ENCODE results near the gene RCC2.
"Not testable (repeated sequence)": the region's sequence is repeated elsewhere in the genome, so short reads cannot be mapped to it uniquely, and the experiment has no call there.

RCC2 gene

GRCh38 chr1:17423781-17424245 lies 15.7 kb downstream of the RCC2 start:
- DNase-seq (ENCODE audit: low read depth, low spot score), result no peak

GRCh38 chr1:17422461-17422860 lies 17.0 kb downstream of the RCC2 start:
- no peak overlapping the region for H3K27ac ChIP-seq
- no peak for DNase-seq (ENCODE audit: low read depth, low spot score)

More at GRCh38 chr1:17423781-17424245, 15.7 kb downstream of the RCC2 start:
- H3K27ac ChIP-seq, result no peak overlapping the region

GRCh38 chr1:17420391-17420918 lies 19.0 kb downstream of the RCC2 start:
- H3K27ac ChIP-seq, result no peak overlapping the region
- no peak for DNase-seq (ENCODE audit: low read depth, low spot score)

- DNase-seq (ENCODE audit: low read depth, low spot score), result no peak
- H3K27ac ChIP-seq, result no peak overlapping the region
These were observed 19.7 kb downstream of the RCC2 start for GRCh38 chr1:17419626-17420328.

GRCh38 chr1:17416389-17416788 lies 23.1 kb downstream of the RCC2 start:
- DNase-seq (ENCODE audit: low read depth, low spot score), result no peak
- H3K27ac ChIP-seq, result no peak overlapping the region

GRCh38 chr1:17414022-17414421 lies 25.5 kb downstream of the RCC2 start:
- no peak overlapping the region for H3K27ac ChIP-seq
- DNase-seq (ENCODE audit: low read depth, low spot score), result no peak

- no peak overlapping the region for H3K27ac ChIP-seq
- no peak for DNase-seq (ENCODE audit: low read depth, low spot score)
These were observed 27.2 kb downstream of the RCC2 start for GRCh38 chr1:17412093-17412870.

GRCh38 chr1:17409391-17409811 lies 30.1 kb downstream of the RCC2 start:
- no peak for DNase-seq (ENCODE audit: low read depth, low spot score)
- H3K27ac ChIP-seq, result no peak overlapping the region

GRCh38 chr1:17407786-17408514 lies 31.5 kb downstream of the RCC2 start:
- H3K27ac ChIP-seq; DNase-seq (ENCODE audit: low read depth, low spot score): not testable (repeated sequence)

GRCh38 chr1:17406760-17407475 lies 32.6 kb downstream of the RCC2 start:
- not testable (repeated sequence) for DNase-seq (ENCODE audit: low read depth, low spot score); H3K27ac ChIP-seq

GRCh38 chr1:17405898-17406759 lies 33.3 kb downstream of the RCC2 start:
- H3K27ac ChIP-seq, result no peak overlapping the region
- DNase-seq (ENCODE audit: low read depth, low spot score), result no peak

- no peak for DNase-seq (ENCODE audit: low read depth, low spot score)
These were observed 34.7 kb downstream of the RCC2 start for GRCh38 chr1:17404820-17405219.

GRCh38 chr1:17404034-17404684 lies 35.3 kb downstream of the RCC2 start:
- H3K27ac ChIP-seq, result no peak overlapping the region
- no peak for DNase-seq (ENCODE audit: low read depth, low spot score)

More at GRCh38 chr1:17404820-17405219, 34.7 kb downstream of the RCC2 start:
- no peak overlapping the region for H3K27ac ChIP-seq

GRCh38 chr1:17403081-17403480 lies 36.4 kb downstream of the RCC2 start:
- DNase-seq (ENCODE audit: low read depth, low spot score), result peak; percentile 51
- no peak overlapping the region for H3K27ac ChIP-seq

- no peak for DNase-seq (ENCODE audit: low read depth, low spot score)
- no peak overlapping the region for H3K27ac ChIP-seq
These were observed 37.6 kb downstream of the RCC2 start for GRCh38 chr1:17401841-17402240.

- DNase-seq (ENCODE audit: low read depth, low spot score), result no peak
- no peak overlapping the region for H3K27ac ChIP-seq
These were observed 38.6 kb downstream of the RCC2 start for GRCh38 chr1:17400725-17401341.

GRCh38 chr1:17397910-17398695 lies 41.4 kb downstream of the RCC2 start:
- DNase-seq (ENCODE audit: low read depth, low spot score), result no peak
- no peak overlapping the region for H3K27ac ChIP-seq
